Caco-2 (cell line): ENCODE measurements around the gene ERBB4. TPM values are rescaled to one million over a fixed set of nuclear protein-coding genes. Genes with fewer than 3 reads are reported as not detected.

Source experiments
- BruUV-seq: library from RNA; stranded (reverse); fragments of 400-500 nt; replicated peaks from 2 replicates; lab custom pipeline; 2021; lab: Mats Ljungman, UMichigan
- CTCF ChIA-PET: fragments of 300-600 bp; sonication (Branson Sonifier 250); formaldehyde crosslinking; loops from one replicate; lab custom pipeline; 2022; ENCODE audit warnings: antibody characterized with exemption; lab: Charles Lee
- POLR2A ChIA-PET: fragments of 300-600 bp; sonication (Branson Sonifier 250); formaldehyde crosslinking; loops from one replicate; lab custom pipeline; 2022; ENCODE audit warnings: antibody characterized with exemption; lab: Charles Lee
- DNase-seq, 2 experiments: peaks; one replicate each; pipeline versions ENCODE4 v3.0.0 to v3.0.0-alpha.2; 2020 to 2022
- H3K27me3 ChIP-seq: replicated peaks from 2 replicates; pipeline ENCODE4 v1.6.0; 2011; ENCODE audit warnings: low read length; ENCODE audit not compliant: control insufficient read depth, insufficient read depth
- H3K36me3 ChIP-seq: 2 replicates; pipeline ENCODE4 v1.5.1; 2011; ENCODE audit warnings: low read length; ENCODE audit not compliant: control insufficient read depth, insufficient read depth
- H3K4me1 ChIP-seq: fragments of 250-450 bp; sonication (Bioruptor Pico); 2 replicates; pipeline ENCODE4 v1.5.1; 2020; ENCODE audit warnings: mild to moderate bottlenecking
- H3K4me3 ChIP-seq: 2 replicates; pipeline ENCODE4 v1.5.1; 2011; ENCODE audit warnings: low read depth, mild to moderate bottlenecking, control low read depth, low read length
- H3K9me3 ChIP-seq: fragments of 250-450 bp; sonication (Bioruptor Pico); 2 replicates; pipeline ENCODE4 v1.5.1; 2020; ENCODE audit warnings: mild to moderate bottlenecking, moderate library complexity
- H3K27ac Mint-ChIP-seq: one replicate; pipeline ENCODE4 v1.8.0; 2022; ENCODE audit warnings: mixed read lengths; ENCODE audit not compliant: unreplicated experiment
- H3K27me3 Mint-ChIP-seq: one replicate; pipeline ENCODE4 v1.8.0; 2022; ENCODE audit warnings: mixed read lengths; ENCODE audit not compliant: insufficient read depth, unreplicated experiment
- H3K36me3 Mint-ChIP-seq: one replicate; pipeline ENCODE4 v1.8.0; 2022; ENCODE audit warnings: mild to moderate bottlenecking, mixed read lengths; ENCODE audit not compliant: insufficient read depth, unreplicated experiment
- H3K4me1 Mint-ChIP-seq: one replicate; pipeline ENCODE4 v1.8.0; 2022; ENCODE audit warnings: low read depth, mixed read lengths; ENCODE audit not compliant: unreplicated experiment
- H3K4me3 Mint-ChIP-seq: one replicate; pipeline ENCODE4 v1.8.0; 2022; ENCODE audit warnings: mild to moderate bottlenecking, moderate library complexity, mixed read lengths; ENCODE audit not compliant: unreplicated experiment
- H3K9me3 Mint-ChIP-seq: one replicate; pipeline ENCODE4 v1.8.0; 2022; ENCODE audit warnings: mixed read lengths; ENCODE audit not compliant: unreplicated experiment
- intact Hi-C: fragments of 100-400 bp; cut with micrococcal nuclease; formaldehyde crosslinking; loops from one replicate; pipeline ENCODE4 v1.10.0; 2022; ENCODE audit not compliant: unreplicated experiment
- total RNA-seq: library from RNA; stranded (reverse); gene quantifications from 2 replicates; pipeline ENCODE4 v1.2.3, GENCODE V29; 2022
- TF ChIP-seq, protein P1 (sequence below), 2 experiments: fragments of 200-600 bp in 1 of 2; IDR thresholded peaks; 1 replicate in 1 of 2; 2 replicates in 1 of 2; pipeline versions ENCODE4 v1.5.1 to v1.8.0; 2011 to 2022; ENCODE audit warnings: antibody characterized with exemption in 1 of 2, control low read depth in 1 of 2, inconsistent platforms in 1 of 2, low read depth in 1 of 2, low read length in 1 of 2, mild to moderate bottlenecking in 1 of 2, moderate library complexity in 1 of 2; ENCODE audit not compliant: insufficient read depth in 1 of 2, severe bottlenecking in 1 of 2, unreplicated experiment in 1 of 2

The ERBB4 gene
- total RNA-seq, 1 experiment from 2014 or later, result not detected

GRCh38 chr2:212007972-212008371 is 530.6 kb downstream of the ERBB4 start:
- Mint-ChIP-seq H3K36me3 (no peaks in the 10 kb centered on the region), H3K4me3 (no peak overlapping the region), H3K27ac (no peak overlapping the region), H3K9me3 (no peaks in the 10 kb centered on the region), H3K4me1 (peaks cover 12% of the 10 kb centered on the region), H3K27me3 (no peaks in the 10 kb centered on the region)
- Histone ChIP-seq H3K36me3 (no peaks in the 10 kb centered on the region), H3K4me3 (no peak overlapping the region), H3K27me3 (no peaks in the 10 kb centered on the region), H3K9me3 (no peaks in the 10 kb centered on the region), H3K4me1 (peaks cover 6% of the 10 kb centered on the region; the same call in 1 of the 2 replicates)
- no peak for DNase-seq
- intact Hi-C loops, result loop anchor here (5.0 to 10.0 kb wide), 2 partner anchors 237 to 539 kb away; no protein-coding TSS in a partner anchor
- POLR2A ChIA-PET, result no interaction called here
- BruUV-seq, result no TSS peak
- CTCF ChIA-PET, result no interaction called here
- TF ChIP-seq, protein P1, sequence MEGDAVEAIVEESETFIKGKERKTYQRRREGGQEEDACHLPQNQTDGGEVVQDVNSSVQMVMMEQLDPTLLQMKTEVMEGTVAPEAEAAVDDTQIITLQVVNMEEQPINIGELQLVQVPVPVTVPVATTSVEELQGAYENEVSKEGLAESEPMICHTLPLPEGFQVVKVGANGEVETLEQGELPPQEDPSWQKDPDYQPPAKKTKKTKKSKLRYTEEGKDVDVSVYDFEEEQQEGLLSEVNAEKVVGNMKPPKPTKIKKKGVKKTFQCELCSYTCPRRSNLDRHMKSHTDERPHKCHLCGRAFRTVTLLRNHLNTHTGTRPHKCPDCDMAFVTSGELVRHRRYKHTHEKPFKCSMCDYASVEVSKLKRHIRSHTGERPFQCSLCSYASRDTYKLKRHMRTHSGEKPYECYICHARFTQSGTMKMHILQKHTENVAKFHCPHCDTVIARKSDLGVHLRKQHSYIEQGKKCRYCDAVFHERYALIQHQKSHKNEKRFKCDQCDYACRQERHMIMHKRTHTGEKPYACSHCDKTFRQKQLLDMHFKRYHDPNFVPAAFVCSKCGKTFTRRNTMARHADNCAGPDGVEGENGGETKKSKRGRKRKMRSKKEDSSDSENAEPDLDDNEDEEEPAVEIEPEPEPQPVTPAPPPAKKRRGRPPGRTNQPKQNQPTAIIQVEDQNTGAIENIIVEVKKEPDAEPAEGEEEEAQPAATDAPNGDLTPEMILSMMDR (IDR thresholded peaks at IDR 0.05; ENCODE audit: insufficient read depth in 1 of 2, low read depth in 1 of 2, low read length in 1 of 2, severe bottlenecking in 1 of 2, unreplicated experiment in 1 of 2), result no peak

GRCh38 chr2:212005085-212005671 is 533.4 kb downstream of the ERBB4 start:
- no peaks in the 10 kb centered on the region for H3K36me3 Mint-ChIP-seq
- H3K4me1 Mint-ChIP-seq, result peaks cover 11% of the 10 kb centered on the region
- intact Hi-C loops, result loop anchor here (1.0 to 10.0 kb wide), 4 partner anchors 240 to 562 kb away; no protein-coding TSS in a partner anchor
- no peak overlapping the region for H3K27ac Mint-ChIP-seq
- Histone ChIP-seq H3K4me1 (peaks cover 4% of the 10 kb centered on the region; the same call in 1 of the 2 replicates), H3K27me3 (no peaks in the 10 kb centered on the region), H3K4me3 (no peak overlapping the region), H3K36me3 (no peaks in the 10 kb centered on the region), H3K9me3 (no peaks in the 10 kb centered on the region)
- DNase-seq, result peak in 1 of 2 experiments; percentile 55
- CTCF ChIA-PET, result no interaction called here
- no TSS peak for BruUV-seq
- no peak overlapping the region for H3K4me3 Mint-ChIP-seq
- POLR2A ChIA-PET, result no interaction called here
- TF ChIP-seq, protein P1 (IDR thresholded peaks at IDR 0.05; ENCODE audit: insufficient read depth in 1 of 2, low read depth in 1 of 2, low read length in 1 of 2, severe bottlenecking in 1 of 2, unreplicated experiment in 1 of 2), result peak; percentile 41 to 72
- H3K9me3 Mint-ChIP-seq, result no peaks in the 10 kb centered on the region
- no peaks in the 10 kb centered on the region for H3K27me3 Mint-ChIP-seq

DNA sequence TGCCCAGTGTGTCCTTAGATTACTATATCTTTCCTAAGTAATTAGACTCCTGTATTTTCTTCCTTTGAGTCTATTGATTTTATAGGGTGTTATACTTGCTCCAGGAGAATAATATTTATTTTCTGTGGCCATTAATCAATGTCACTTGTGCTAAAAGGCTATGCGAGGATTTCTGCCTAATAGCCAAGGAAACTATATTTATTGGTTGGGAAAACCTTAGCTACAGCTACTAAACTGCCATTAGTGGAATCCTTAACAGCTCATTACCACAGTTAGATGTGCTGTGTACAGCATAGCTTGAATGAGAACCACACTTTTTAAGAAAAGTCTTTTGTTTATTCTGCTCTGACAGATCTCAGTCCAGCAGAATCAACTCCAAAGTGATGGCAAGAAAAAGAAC is 537.3 kb downstream of the ERBB4 start:
- Histone ChIP-seq H3K36me3 (no peaks in the 10 kb centered on the region), H3K4me3 (no peak overlapping the region), H3K4me1 (no peaks in the 10 kb centered on the region), H3K27me3 (no peaks in the 10 kb centered on the region), H3K9me3 (no peaks in the 10 kb centered on the region)
- H3K9me3 Mint-ChIP-seq, result no peaks in the 10 kb centered on the region
- POLR2A ChIA-PET, result no interaction called here
- CTCF ChIA-PET, result no interaction called here
- intact Hi-C loops, result loop anchor here (10.0 kb wide), 1 partner anchor 243 kb away; no protein-coding TSS in a partner anchor
- no peak overlapping the region for H3K27ac Mint-ChIP-seq
- no peaks in the 10 kb centered on the region for H3K36me3 Mint-ChIP-seq
- no peak for DNase-seq
- H3K4me1 Mint-ChIP-seq, result no peaks in the 10 kb centered on the region
- BruUV-seq, result no TSS peak
- H3K27me3 Mint-ChIP-seq, result no peaks in the 10 kb centered on the region
- H3K4me3 Mint-ChIP-seq, result no peak overlapping the region
- TF ChIP-seq, protein P1 (IDR thresholded peaks at IDR 0.05; ENCODE audit: insufficient read depth in 1 of 2, low read depth in 1 of 2, low read length in 1 of 2, severe bottlenecking in 1 of 2, unreplicated experiment in 1 of 2), result no peak
